Neuronal stem cell (in vitro differentiated cells): ENCODE results near the gene METTL25.

ENCODE experiments used
- DNase-seq: peaks from one replicate; pipeline ENCODE4 v3.0.0-alpha.2; 2013; ENCODE audit warnings: low spot score
- H2AFZ ChIP-seq: one replicate; pipeline ENCODE4 v1.6.1; 2013; ENCODE audit warnings: mild to moderate bottlenecking, low read length, inconsistent platforms
- H2AK5ac ChIP-seq: 2 replicates; pipeline ENCODE4 v1.6.1; 2013; ENCODE audit warnings: low read depth, mild to moderate bottlenecking, inconsistent platforms, low read length, moderate library complexity, mixed read lengths
- H2BK120ac ChIP-seq: 2 replicates; pipeline ENCODE4 v1.6.1; 2013; ENCODE audit warnings: low read depth, mild to moderate bottlenecking, inconsistent platforms, low read length, moderate library complexity, mixed read lengths
- H2BK12ac ChIP-seq: one replicate; pipeline ENCODE4 v1.6.1; 2013; ENCODE audit warnings: low read length, inconsistent platforms
- H2BK15ac ChIP-seq: 2 replicates; pipeline ENCODE4 v1.6.1; 2013; ENCODE audit warnings: mild to moderate bottlenecking, low read length, inconsistent platforms, mixed read lengths
- H2BK5ac ChIP-seq: one replicate; pipeline ENCODE4 v1.6.1; 2013; ENCODE audit warnings: inconsistent platforms, mild to moderate bottlenecking, low read length, moderate library complexity
- H3K14ac ChIP-seq: one replicate; pipeline ENCODE4 v1.6.1; 2013; ENCODE audit warnings: low read length, inconsistent platforms
- H3K18ac ChIP-seq: 2 replicates; pipeline ENCODE4 v1.6.1; 2013; ENCODE audit warnings: low read length, inconsistent platforms
- H3K23ac ChIP-seq: 2 replicates; pipeline ENCODE4 v1.6.1; 2013; ENCODE audit warnings: low read depth, mild to moderate bottlenecking, mixed read lengths, low read length, inconsistent platforms; ENCODE audit not compliant: poor library complexity
- H3K27ac ChIP-seq: replicated peaks from 3 replicates; pipeline ENCODE4 v1.5.1; 2013; ENCODE audit warnings: low read length, inconsistent platforms
- H3K27me3 ChIP-seq, 3 experiments: 2 replicates each; pipeline ENCODE4 v1.6.1; 2013; ENCODE audit warnings: low read length in 3 of 3, mild to moderate bottlenecking in 2 of 3, inconsistent platforms in 1 of 3, low read depth in 1 of 3, mixed read lengths in 1 of 3, moderate library complexity in 1 of 3; ENCODE audit not compliant: control insufficient read depth in 3 of 3, insufficient read depth in 3 of 3
- H3K36me3 ChIP-seq, 2 donors: replicated peaks in 1 of 2; 2 replicates each; pipeline ENCODE4 v1.6.1; 2013; ENCODE audit warnings: low read length in 2 of 2; ENCODE audit not compliant: control insufficient read depth in 2 of 2, insufficient read depth in 2 of 2
- H3K4ac ChIP-seq: 2 replicates; pipeline ENCODE4 v1.6.1; 2013; ENCODE audit warnings: inconsistent platforms, mild to moderate bottlenecking, low read length, moderate library complexity
- H3K4me1 ChIP-seq, 2 donors: 1 replicate in 1 of 2; 2 replicates in 1 of 2; pipeline ENCODE4 v1.6.1; 2013; ENCODE audit warnings: low read length in 2 of 2, low read depth in 1 of 2; ENCODE audit not compliant: control insufficient read depth in 2 of 2, insufficient read depth in 1 of 2
- H3K4me2 ChIP-seq: one replicate; pipeline ENCODE4 v1.6.1; 2013; ENCODE audit warnings: mild to moderate bottlenecking, low read length, inconsistent platforms; ENCODE audit not compliant: insufficient read depth, poor library complexity, severe bottlenecking
- H3K4me3 ChIP-seq, 2 donors: 2 replicates each; pipeline ENCODE4 v1.5.1; 2013; ENCODE audit warnings: low read length in 2 of 2, mild to moderate bottlenecking in 2 of 2, inconsistent platforms in 1 of 2, moderate library complexity in 1 of 2
- H3K79me1 ChIP-seq: one replicate; pipeline ENCODE4 v1.6.1; 2013; ENCODE audit warnings: low read depth, mild to moderate bottlenecking, inconsistent platforms, low read length, moderate library complexity
- H3K9ac ChIP-seq: one replicate; pipeline ENCODE4 v1.6.1; 2013; ENCODE audit warnings: mild to moderate bottlenecking, low read depth, low read length, inconsistent platforms; ENCODE audit not compliant: poor library complexity
- H3K9me3 ChIP-seq, 2 donors: replicated peaks in 1 of 2; 2 replicates each; pipeline versions ENCODE3 to v1.6.1; 2013; ENCODE audit warnings: low read length in 2 of 2, mild to moderate bottlenecking in 2 of 2, inconsistent platforms in 1 of 2, low read depth in 1 of 2, mixed read lengths in 1 of 2, moderate library complexity in 1 of 2; ENCODE audit not compliant: control insufficient read depth in 2 of 2, insufficient read depth in 1 of 2
- H4K8ac ChIP-seq: one replicate; pipeline ENCODE4 v1.6.1; 2013; ENCODE audit warnings: low read depth, mild to moderate bottlenecking, inconsistent platforms, low read length, moderate library complexity
- H4K91ac ChIP-seq: one replicate; pipeline ENCODE4 v1.6.1; 2013; ENCODE audit warnings: low read length, low read depth, mild to moderate bottlenecking, inconsistent platforms; ENCODE audit not compliant: poor library complexity
- WGBS, 2 donors: extraction: QIAGEN DNeasy Blood & Tissue Kit; methylation state at CpG; one replicate each; pipeline ENCODE4 v1.1.7; 2013; ENCODE audit warnings: missing lambda C conversion rate in 2 of 2, mixed read lengths in 1 of 2; ENCODE audit not compliant: insufficient read length in 2 of 2, insufficient replicate concordance in 1 of 2; ENCODE audit errors: extremely low coverage in 2 of 2; 5-methylcytosine and 5-hydroxymethylcytosine counted together

METTL25 gene

GRCh38 chr12:82515652-82516051, 157.3 kb downstream of the METTL25 start:
- Histone ChIP-seq H3K4me3 (no peak overlapping the region), H2AFZ (no peak overlapping the region), H3K4ac (no peak overlapping the region), H2BK120ac (no peak overlapping the region), H3K4me2 (no peak overlapping the region), H2BK15ac (no peak overlapping the region), H3K9me3 (no peaks in the 10 kb centered on the region), H2BK12ac (no peak overlapping the region), H4K91ac (no peak overlapping the region), H3K4me1 (no peaks in the 10 kb centered on the region), H2BK5ac (no peak overlapping the region), H3K18ac (no peak overlapping the region), H3K79me1 (no peaks in the 10 kb centered on the region), H3K14ac (no peak overlapping the region), H3K23ac (no peak overlapping the region), H3K9ac (no peak overlapping the region), H3K27ac (no peak overlapping the region), H2AK5ac (no peak overlapping the region), H4K8ac (no peak overlapping the region), H3K36me3 (no peaks in the 10 kb centered on the region), H3K27me3 (no peaks in the 10 kb centered on the region)
- WGBS, 2 donors = no CpG with 5 or more reads among the region's 2 CpGs
- DNase-seq = no peak

GRCh38 chr12:82517027-82517426, 158.7 kb downstream of the METTL25 start:
- Histone ChIP-seq H2BK5ac (no peak overlapping the region), H3K4me2 (no peak overlapping the region), H3K27me3 (no peaks in the 10 kb centered on the region), H4K91ac (no peak overlapping the region), H2BK120ac (no peak overlapping the region), H3K9ac (no peak overlapping the region), H4K8ac (no peak overlapping the region), H2BK15ac (no peak overlapping the region), H3K36me3 (no peaks in the 10 kb centered on the region), H3K4me1 (no peaks in the 10 kb centered on the region), H3K23ac (no peak overlapping the region), H3K18ac (no peak overlapping the region), H3K79me1 (no peaks in the 10 kb centered on the region), H3K4me3 (no peak overlapping the region), H2AFZ (no peak overlapping the region), H3K9me3 (no peaks in the 10 kb centered on the region), H3K4ac (no peak overlapping the region), H3K14ac (no peak overlapping the region), H2AK5ac (no peak overlapping the region), H3K27ac (no peak overlapping the region), H2BK12ac (no peak overlapping the region)
- DNase-seq = no peak

- no peak for DNase-seq
- Histone ChIP-seq H3K23ac (no peak overlapping the region), H3K27me3 (no peaks in the 10 kb centered on the region), H3K4me2 (no peak overlapping the region), H4K8ac (no peak overlapping the region), H3K4ac (no peak overlapping the region), H2AFZ (no peak overlapping the region), H3K36me3 (no peaks in the 10 kb centered on the region), H3K9me3 (peaks cover 0 to 1% of the 10 kb centered on the region in 2 donors), H2AK5ac (no peak overlapping the region), H4K91ac (no peak overlapping the region), H2BK15ac (no peak overlapping the region), H3K27ac (no peak overlapping the region), H3K4me3 (no peak overlapping the region), H2BK12ac (no peak overlapping the region), H2BK5ac (no peak overlapping the region), H3K9ac (no peak overlapping the region), H3K18ac (no peak overlapping the region), H2BK120ac (no peak overlapping the region), H3K79me1 (no peaks in the 10 kb centered on the region), H3K4me1 (no peaks in the 10 kb centered on the region), H3K14ac (no peak overlapping the region)
- no CpG with 5 or more reads among the region's 5 CpGs for WGBS, 2 donors
These were observed 159.5 kb downstream of the METTL25 start for GRCh38 chr12:82517808-82518207.

- no peak overlapping the region for H2AK5ac ChIP-seq
- DNase-seq = no peak
- no peak overlapping the region for H3K4me3 ChIP-seq
- H3K27ac ChIP-seq = no peak overlapping the region
- H3K4me1 ChIP-seq = no peaks in the 10 kb centered on the region
- no peak overlapping the region for H3K14ac ChIP-seq
- no peak overlapping the region for H3K4ac ChIP-seq
- no peak overlapping the region for H2BK15ac ChIP-seq
- H3K79me1 ChIP-seq = no peaks in the 10 kb centered on the region
- no peak overlapping the region for H2BK12ac ChIP-seq
- no peak overlapping the region for H3K9ac ChIP-seq
- H2BK5ac ChIP-seq = no peak overlapping the region
- H2BK120ac ChIP-seq = no peak overlapping the region
- H3K4me2 ChIP-seq = no peak overlapping the region
- H3K36me3 ChIP-seq = no peaks in the 10 kb centered on the region
- H4K8ac ChIP-seq = no peak overlapping the region
- no peak overlapping the region for H3K23ac ChIP-seq
- peaks cover 0 to 2% of the 10 kb centered on the region in 2 donors for H3K9me3 ChIP-seq
- H2AFZ ChIP-seq = no peak overlapping the region
- H4K91ac ChIP-seq = no peak overlapping the region
- no peak overlapping the region for H3K18ac ChIP-seq
- no peaks in the 10 kb centered on the region for H3K27me3 ChIP-seq
These were observed 161.2 kb downstream of the METTL25 start for GRCh38 chr12:82519510-82519909.
